Measurements from ENCODE around the gene ZC2HC1C.

- TF ChIP-seq POLR2A (IDR thresholded peaks at IDR 0.05; ENCODE audit: low read depth, low read length) (no peak), POLR2AphosphoS5 (IDR thresholded peaks at IDR 0.05; ENCODE audit: low read depth, low read length) (no peak)
Measured at GRCh38 chr14:75128596-75128990, 59.2 kb downstream of the ZC2HC1C start.
